OCI-LY7 (cell line): ENCODE results near the gene DNAI2. TPM values are rescaled to one million over a fixed set of nuclear protein-coding genes. Genes with fewer than 3 reads are reported as not detected.

ENCODE experiments used
- BruUV-seq: library from RNA; stranded (reverse); fragments of 400-500 nt; replicated peaks from 2 replicates; lab custom pipeline; 2021; lab: Mats Ljungman, UMichigan
- CTCF ChIA-PET: fragments of 300-600 bp; sonication (Branson Sonifier 250); formaldehyde crosslinking; loops from one replicate; lab custom pipeline; 2022; ENCODE audit warnings: antibody characterized with exemption; ENCODE audit not compliant: unreplicated experiment; lab: Charles Lee
- POLR2A ChIA-PET: fragments of 300-600 bp; sonication (Branson Sonifier 250); formaldehyde crosslinking; loops from one replicate; lab custom pipeline; 2022; ENCODE audit warnings: antibody characterized with exemption; lab: Charles Lee
- DNase-seq: peaks from one replicate; pipeline ENCODE4 v3.0.0-alpha.2; 2015; ENCODE audit warnings: low spot score
- H2AFZ ChIP-seq: fragments of 200-600 bp; sonication (generic), shearing (Covaris generic); 2 replicates; pipeline ENCODE4 v1.6.1; 2014; ENCODE audit warnings: mild to moderate bottlenecking, antibody characterized with exemption, low read length, moderate library complexity
- H3K27ac ChIP-seq: fragments of 200-600 bp; sonication (generic); 2 replicates; pipeline ENCODE4 v1.5.1; 2014; ENCODE audit warnings: mixed run types, low read depth, mild to moderate bottlenecking, moderate library complexity, low read length, inconsistent platforms; ENCODE audit not compliant: poor library complexity, severe bottlenecking
- H3K36me3 ChIP-seq: fragments of 200-600 bp; sonication (generic); 2 replicates; pipeline ENCODE4 v1.6.1; 2014; ENCODE audit warnings: mild to moderate bottlenecking, antibody characterized with exemption, low read length, moderate library complexity, mixed read lengths; ENCODE audit not compliant: insufficient read depth
- H3K4me1 ChIP-seq: fragments of 200-600 bp; sonication (generic); 2 replicates; pipeline ENCODE4 v1.5.1; 2014; ENCODE audit warnings: mild to moderate bottlenecking, low read length; ENCODE audit not compliant: insufficient read depth, poor library complexity, severe bottlenecking
- H3K4me2 ChIP-seq: fragments of 200-600 bp; sonication (generic); 2 replicates; pipeline ENCODE4 v1.6.1; 2014; ENCODE audit warnings: mild to moderate bottlenecking, low read length
- H3K4me3 ChIP-seq: fragments of 200-600 bp; sonication (generic); 2 replicates; pipeline ENCODE4 v1.5.1; 2014; ENCODE audit warnings: mild to moderate bottlenecking, low read depth, low read length; ENCODE audit not compliant: poor library complexity, severe bottlenecking
- H3K79me2 ChIP-seq: fragments of 200-600 bp; sonication (generic); 2 replicates; pipeline ENCODE4 v1.6.1; 2016; ENCODE audit warnings: low read depth, mild to moderate bottlenecking, low read length, moderate library complexity, mixed read lengths; ENCODE audit not compliant: insufficient read depth
- H3K9me2 ChIP-seq: fragments of 200-600 bp; sonication (generic); 2 replicates; pipeline ENCODE4 v1.6.1; 2016; ENCODE audit warnings: mild to moderate bottlenecking, low read length, mixed read lengths; ENCODE audit not compliant: insufficient read depth
- H3K9me3 ChIP-seq: fragments of 200-600 bp; sonication (generic); 2 replicates; pipeline ENCODE4 v1.6.1; 2014; ENCODE audit warnings: mild to moderate bottlenecking, mixed run types, low read length, mixed read lengths
- H4K20me1 ChIP-seq: fragments of 200-600 bp; sonication (generic); 2 replicates; pipeline ENCODE4 v1.6.1; 2014; ENCODE audit warnings: mild to moderate bottlenecking, antibody characterized with exemption, low read length, moderate library complexity, mixed read lengths; ENCODE audit not compliant: insufficient read depth
- EZH2phosphoT487 ChIP-seq: fragments of 200-600 bp; sonication (generic); IDR thresholded peaks from 2 replicates; pipeline ENCODE4 v1.6.1; 2018; ENCODE audit warnings: low read depth, borderline replicate concordance, mild to moderate bottlenecking, mixed run types, antibody characterized with exemption, low read length, moderate library complexity, mixed read lengths
- intact Hi-C: fragments of 100-400 bp; cut with micrococcal nuclease; formaldehyde crosslinking; loops from one replicate; pipeline ENCODE4 v1.10.0; 2022; ENCODE audit not compliant: unreplicated experiment
- total RNA-seq, 2 experiments: library from RNA; depleted of rRNA in 1 of 2; stranded (reverse); fragments of >200 nt in 1 of 2; shearing (Covaris generic) in 1 of 2; gene quantifications; 2 replicates each; pipeline ENCODE4 v1.2.3, GENCODE V29; 2014 to 2022
- TF ChIP-seq, protein P1 (sequence below): fragments of 200-600 bp; sonication (generic); conservative IDR thresholded peaks from 2 replicates; pipeline ENCODE4 v1.5.1; 2014; ENCODE audit warnings: mild to moderate bottlenecking, antibody characterized with exemption, low read length, moderate library complexity, mixed read lengths

The DNAI2 gene
- total RNA-seq, 2 experiments from 2014 or later = not detected

DNA sequence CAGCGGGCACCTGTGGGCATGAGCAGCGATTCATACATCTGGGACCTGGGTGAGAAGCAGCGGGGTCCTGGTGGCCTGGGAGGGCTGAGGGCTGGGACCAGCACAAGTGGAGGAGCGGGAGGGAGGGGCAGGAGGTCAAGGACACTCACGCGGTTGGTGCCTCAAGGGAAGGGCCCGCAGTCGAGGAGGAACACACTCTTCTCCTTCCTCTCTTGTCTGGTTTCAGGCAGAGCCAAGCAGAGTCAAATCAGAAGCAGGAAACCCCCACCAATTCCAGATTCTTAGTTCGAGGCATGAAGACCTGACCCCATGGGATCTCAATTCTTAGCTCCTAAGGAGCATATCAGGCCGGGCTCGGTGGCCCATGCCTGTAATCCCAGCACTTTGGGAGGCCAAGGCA is 15.7 kb downstream of the DNAI2 start:
- no peak overlapping the region for H3K27ac ChIP-seq
- no peaks in the 10 kb centered on the region for H3K36me3 ChIP-seq
- no peak overlapping the region for H2AFZ ChIP-seq
- intact Hi-C loops = no loop called here
- ChIA-PET CTCF (no interaction called here), POLR2A (no interaction called here)
- BruUV-seq = no TSS peak
- no peaks in the 10 kb centered on the region for H3K4me1 ChIP-seq
- H4K20me1 ChIP-seq = no peaks in the 10 kb centered on the region
- no peaks in the 10 kb centered on the region for H3K9me2 ChIP-seq
- H3K4me3 ChIP-seq = no peak overlapping the region
- no peak overlapping the region for H3K4me2 ChIP-seq
- H3K9me3 ChIP-seq = no peaks in the 10 kb centered on the region
- no peak for DNase-seq
- H3K79me2 ChIP-seq = no peaks in the 10 kb centered on the region
- TF ChIP-seq, protein P1, sequence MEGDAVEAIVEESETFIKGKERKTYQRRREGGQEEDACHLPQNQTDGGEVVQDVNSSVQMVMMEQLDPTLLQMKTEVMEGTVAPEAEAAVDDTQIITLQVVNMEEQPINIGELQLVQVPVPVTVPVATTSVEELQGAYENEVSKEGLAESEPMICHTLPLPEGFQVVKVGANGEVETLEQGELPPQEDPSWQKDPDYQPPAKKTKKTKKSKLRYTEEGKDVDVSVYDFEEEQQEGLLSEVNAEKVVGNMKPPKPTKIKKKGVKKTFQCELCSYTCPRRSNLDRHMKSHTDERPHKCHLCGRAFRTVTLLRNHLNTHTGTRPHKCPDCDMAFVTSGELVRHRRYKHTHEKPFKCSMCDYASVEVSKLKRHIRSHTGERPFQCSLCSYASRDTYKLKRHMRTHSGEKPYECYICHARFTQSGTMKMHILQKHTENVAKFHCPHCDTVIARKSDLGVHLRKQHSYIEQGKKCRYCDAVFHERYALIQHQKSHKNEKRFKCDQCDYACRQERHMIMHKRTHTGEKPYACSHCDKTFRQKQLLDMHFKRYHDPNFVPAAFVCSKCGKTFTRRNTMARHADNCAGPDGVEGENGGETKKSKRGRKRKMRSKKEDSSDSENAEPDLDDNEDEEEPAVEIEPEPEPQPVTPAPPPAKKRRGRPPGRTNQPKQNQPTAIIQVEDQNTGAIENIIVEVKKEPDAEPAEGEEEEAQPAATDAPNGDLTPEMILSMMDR = no peak
- no peak for TF ChIP-seq EZH2phosphoT487

DNA sequence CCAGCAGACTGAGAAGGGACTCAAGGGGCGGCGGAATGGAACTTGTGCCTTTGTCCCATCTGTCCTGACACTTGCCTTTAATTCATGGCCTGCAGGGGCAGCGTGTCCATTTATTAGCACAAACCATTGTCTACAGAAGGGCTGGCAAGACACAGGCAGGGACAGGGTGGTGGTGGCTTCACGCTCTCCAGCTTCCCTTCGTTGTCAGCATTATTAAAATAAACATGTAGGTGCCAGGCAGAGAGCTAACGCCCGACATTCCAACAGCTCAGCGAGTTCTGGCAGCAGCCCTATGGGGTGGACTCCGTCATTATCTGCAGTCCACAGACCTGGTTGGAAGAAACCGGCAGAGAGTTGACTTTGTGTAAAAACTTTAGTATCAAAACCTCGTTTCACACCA is 16.3 kb downstream of the DNAI2 start:
- no peaks in the 10 kb centered on the region for H4K20me1 ChIP-seq
- no peaks in the 10 kb centered on the region for H3K36me3 ChIP-seq
- H3K9me2 ChIP-seq = no peaks in the 10 kb centered on the region
- no peaks in the 10 kb centered on the region for H3K79me2 ChIP-seq
- no peaks in the 10 kb centered on the region for H3K4me1 ChIP-seq
- H3K4me2 ChIP-seq = no peak overlapping the region
- POLR2A ChIA-PET = no interaction called here
- no peak overlapping the region for H3K4me3 ChIP-seq
- no peak overlapping the region for H3K27ac ChIP-seq
- H3K9me3 ChIP-seq = no peaks in the 10 kb centered on the region
- BruUV-seq = no TSS peak
- TF ChIP-seq EZH2phosphoT487 = no peak
- TF ChIP-seq, protein P1 = no peak
- DNase-seq = no peak
- CTCF ChIA-PET = no interaction called here
- H2AFZ ChIP-seq = no peak overlapping the region
- intact Hi-C loops = no loop called here

DNA sequence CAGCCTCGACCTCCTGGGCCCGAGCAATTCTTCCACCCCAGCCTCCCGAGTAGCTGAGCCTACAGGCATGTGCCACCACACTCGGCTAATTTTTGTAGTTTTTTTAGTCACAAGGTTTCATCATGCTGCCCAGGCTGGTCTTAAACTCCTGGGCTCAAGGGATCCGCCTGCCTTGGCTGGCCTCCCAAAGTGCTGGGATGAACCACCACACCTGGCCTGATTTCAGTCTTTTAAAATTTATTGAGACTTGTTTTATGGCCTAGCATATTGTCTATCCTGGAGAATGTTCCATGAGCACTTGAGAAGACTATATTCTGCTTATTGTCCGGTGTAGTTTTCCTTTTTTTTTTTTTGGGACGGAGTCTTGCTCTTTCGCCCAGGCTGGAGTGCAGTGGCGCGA is 18.5 kb downstream of the DNAI2 start:
- H3K27ac ChIP-seq = no peak overlapping the region
- BruUV-seq = no TSS peak
- no peak overlapping the region for H3K4me2 ChIP-seq
- no peaks in the 10 kb centered on the region for H3K9me2 ChIP-seq
- no peaks in the 10 kb centered on the region for H3K9me3 ChIP-seq
- no peaks in the 10 kb centered on the region for H3K4me1 ChIP-seq
- intact Hi-C loops = no loop called here
- POLR2A ChIA-PET = interaction anchor here (0.7 kb wide), 1 partner anchor 12 kb away, joined by 4 read pairs; no protein-coding TSS in a partner anchor
- H3K4me3 ChIP-seq = no peak overlapping the region
- CTCF ChIA-PET = no interaction called here
- H2AFZ ChIP-seq = no peak overlapping the region
- H3K79me2 ChIP-seq = no peaks in the 10 kb centered on the region
- no peak for DNase-seq
- no peaks in the 10 kb centered on the region for H3K36me3 ChIP-seq
- TF ChIP-seq, protein P1 = no peak
- TF ChIP-seq EZH2phosphoT487 = no peak
- H4K20me1 ChIP-seq = no peaks in the 10 kb centered on the region
